HTR-8/SVneo (cell line): ENCODE measurements around the gene TSPEAR.
"Not testable (repeated sequence)": the region's sequence is repeated elsewhere in the genome, so short reads cannot be mapped to it uniquely, and the experiment has no call there.

Experiments
- DNase-seq: peaks from one replicate; pipeline ENCODE4 v3.0.0; 2011; ENCODE audit warnings: low spot score, mixed read lengths; ENCODE audit not compliant: insufficient read length
- FAIRE-seq: peaks from 2 replicates; lab custom pipeline; 2011; peaks lifted over from hg19 to GRCh38; lab: Jason Lieb, UNC

The TSPEAR gene

DNA sequence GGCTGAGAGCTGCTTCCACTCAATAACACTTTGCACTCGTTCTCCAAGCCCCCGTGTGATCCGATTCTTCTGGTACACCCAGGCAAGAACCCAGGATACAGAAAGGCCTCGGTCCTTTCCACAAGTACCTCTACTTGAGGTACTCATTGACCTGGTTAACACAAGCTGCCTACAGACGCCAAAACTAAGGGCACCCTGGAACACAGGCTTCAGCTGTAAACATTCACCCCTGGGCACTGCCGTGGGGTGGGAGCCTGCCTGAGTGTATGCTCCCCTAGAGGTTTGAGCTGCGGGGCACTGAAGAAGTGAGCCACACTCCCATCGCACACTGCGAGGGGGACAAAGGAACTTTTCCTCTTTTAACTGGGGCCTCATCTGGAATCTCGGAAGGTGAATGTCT, 225.6 kb downstream of the TSPEAR start:
- DNase-seq: no peak

GRCh38 chr21:44485254-44485793, 226.0 kb downstream of the TSPEAR start:
- DNase-seq (no peak), FAIRE-seq (no peak)

More for the DNA sequence above, 225.6 kb downstream of the TSPEAR start:
- FAIRE-seq: no peak

- FAIRE-seq (no peak), DNase-seq (no peak)
Measured at GRCh38 chr21:44484498-44485253, 226.7 kb downstream of the TSPEAR start.

- FAIRE-seq: no peak
- no peak for DNase-seq
Measured at GRCh38 chr21:44483288-44484237, 227.8 kb downstream of the TSPEAR start.

- FAIRE-seq: no peak
- DNase-seq: no peak
Measured at GRCh38 chr21:44482581-44483287, 228.6 kb downstream of the TSPEAR start.

GRCh38 chr21:44480200-44481053, 230.9 kb downstream of the TSPEAR start:
- FAIRE-seq (no peak), DNase-seq (no peak)

DNA sequence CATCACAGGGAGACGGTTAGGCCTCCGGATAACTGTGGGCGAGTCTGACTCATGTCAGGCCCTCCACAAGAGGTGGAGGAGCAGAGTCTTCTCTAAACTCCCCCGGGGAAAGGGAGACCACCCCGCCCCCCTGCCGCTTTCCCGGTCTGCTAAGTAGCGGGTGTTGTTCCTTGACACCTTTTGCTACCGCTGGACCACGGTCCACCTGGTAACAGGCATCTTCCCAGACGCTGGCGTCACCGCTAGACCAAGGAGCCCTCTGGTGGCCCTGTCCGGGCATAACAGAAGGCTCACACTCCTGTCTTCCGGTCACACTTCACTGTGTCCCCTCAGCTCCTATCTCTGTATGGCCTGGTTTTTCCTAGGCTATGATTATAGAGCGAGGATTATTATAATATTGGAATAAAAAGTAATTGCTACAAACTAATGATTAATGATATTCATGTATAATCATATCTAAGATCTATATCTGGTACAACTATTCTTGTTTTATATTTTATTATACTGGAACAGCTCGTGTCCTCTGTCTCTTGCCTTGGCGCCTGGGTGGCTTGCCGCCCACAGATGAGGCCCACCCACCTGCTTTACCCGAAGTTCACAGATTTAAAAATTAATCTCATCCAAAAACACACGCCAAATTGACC, 231.7 kb downstream of the TSPEAR start:
- DNase-seq, FAIRE-seq: not testable (repeated sequence)

GRCh38 chr21:44478801-44479167, 232.6 kb downstream of the TSPEAR start:
- FAIRE-seq (no peak), DNase-seq (no peak)

DNA sequence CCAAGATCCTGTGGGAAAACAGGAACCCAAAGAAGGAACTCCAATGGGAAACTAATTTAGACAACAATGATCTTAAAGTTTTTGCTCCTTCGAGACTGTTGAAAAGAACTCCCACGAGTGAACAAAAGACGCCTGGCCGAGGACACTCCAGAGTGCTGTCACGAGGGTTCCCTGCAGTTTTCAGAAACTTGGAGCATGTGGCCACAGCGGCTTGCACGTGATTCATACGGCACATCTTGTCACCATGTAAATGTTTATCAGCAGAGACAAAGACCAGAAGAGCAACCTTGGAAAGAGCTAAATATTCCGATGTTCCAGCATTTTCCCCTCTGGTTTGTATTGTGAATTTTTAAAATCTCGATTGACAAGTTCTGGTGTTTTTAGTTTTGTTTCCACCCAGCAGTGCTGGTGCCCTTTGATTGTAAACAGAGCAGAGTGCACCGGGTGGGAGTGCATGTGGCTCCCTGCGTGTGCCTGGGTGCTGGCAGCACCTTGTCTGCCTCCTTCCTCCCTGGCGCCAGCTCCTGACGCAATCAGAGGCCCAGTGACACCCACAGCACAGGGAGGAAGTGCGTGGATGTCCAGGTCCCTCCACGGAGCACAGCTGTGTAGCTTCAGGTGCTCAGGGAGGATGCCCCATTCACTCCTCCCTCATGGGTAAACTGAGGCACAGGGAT, 233.1 kb downstream of the TSPEAR start:
- FAIRE-seq: no peak
- no peak for DNase-seq

DNA sequence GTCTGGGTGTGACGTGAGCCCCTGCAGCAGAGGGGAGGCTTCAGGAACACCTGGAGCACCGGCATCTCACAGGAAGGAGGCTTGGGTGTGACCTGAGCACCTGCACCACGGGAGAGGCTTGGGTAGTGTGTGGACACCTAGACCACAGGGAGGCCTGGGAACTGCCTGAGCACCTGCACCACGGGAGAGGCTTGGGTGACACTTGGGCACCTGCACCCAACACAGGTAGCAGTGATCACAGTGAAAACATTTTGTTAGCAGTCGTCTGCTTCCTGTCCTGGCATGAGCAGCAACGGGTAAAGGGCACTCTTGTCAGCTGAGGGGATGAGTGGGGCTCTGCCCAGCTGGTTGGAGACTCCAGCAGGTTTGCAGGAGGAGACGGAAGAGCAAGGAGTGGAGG, 233.7 kb downstream of the TSPEAR start:
- DNase-seq: no peak
- FAIRE-seq: no peak

GRCh38 chr21:44477131-44477530, 234.2 kb downstream of the TSPEAR start:
- FAIRE-seq: no peak
- no peak for DNase-seq

- DNase-seq: no peak
Measured at GRCh38 chr21:44475266-44475845, 236.0 kb downstream of the TSPEAR start.

GRCh38 chr21:44473915-44474555, 237.3 kb downstream of the TSPEAR start:
- DNase-seq: no peak
- FAIRE-seq: no peak

More at GRCh38 chr21:44475266-44475845, 236.0 kb downstream of the TSPEAR start:
- FAIRE-seq: no peak

GRCh38 chr21:44471996-44472395, 239.4 kb downstream of the TSPEAR start:
- DNase-seq (no peak), FAIRE-seq (no peak)

- DNase-seq (no peak), FAIRE-seq (no peak)
Measured at GRCh38 chr21:44471341-44471740, 240.0 kb downstream of the TSPEAR start.

DNA sequence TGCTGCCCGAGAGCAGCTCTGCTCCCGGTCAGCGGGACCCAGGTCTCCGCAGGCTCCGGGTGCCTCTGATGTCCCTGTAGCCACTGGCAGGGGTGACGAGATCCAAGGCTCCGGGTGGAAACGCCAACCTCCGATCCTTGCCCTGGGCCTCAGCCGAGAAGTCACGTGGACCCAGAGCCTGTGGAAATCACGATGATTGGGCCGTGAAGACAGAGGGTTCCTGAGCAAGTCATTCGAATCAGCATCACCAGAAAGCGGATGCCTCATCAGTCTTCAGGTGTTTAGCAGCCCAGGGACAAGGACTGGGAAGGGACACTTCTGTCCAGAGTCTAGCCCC, 243.5 kb downstream of the TSPEAR start:
- FAIRE-seq (no peak), DNase-seq (no peak)

DNA sequence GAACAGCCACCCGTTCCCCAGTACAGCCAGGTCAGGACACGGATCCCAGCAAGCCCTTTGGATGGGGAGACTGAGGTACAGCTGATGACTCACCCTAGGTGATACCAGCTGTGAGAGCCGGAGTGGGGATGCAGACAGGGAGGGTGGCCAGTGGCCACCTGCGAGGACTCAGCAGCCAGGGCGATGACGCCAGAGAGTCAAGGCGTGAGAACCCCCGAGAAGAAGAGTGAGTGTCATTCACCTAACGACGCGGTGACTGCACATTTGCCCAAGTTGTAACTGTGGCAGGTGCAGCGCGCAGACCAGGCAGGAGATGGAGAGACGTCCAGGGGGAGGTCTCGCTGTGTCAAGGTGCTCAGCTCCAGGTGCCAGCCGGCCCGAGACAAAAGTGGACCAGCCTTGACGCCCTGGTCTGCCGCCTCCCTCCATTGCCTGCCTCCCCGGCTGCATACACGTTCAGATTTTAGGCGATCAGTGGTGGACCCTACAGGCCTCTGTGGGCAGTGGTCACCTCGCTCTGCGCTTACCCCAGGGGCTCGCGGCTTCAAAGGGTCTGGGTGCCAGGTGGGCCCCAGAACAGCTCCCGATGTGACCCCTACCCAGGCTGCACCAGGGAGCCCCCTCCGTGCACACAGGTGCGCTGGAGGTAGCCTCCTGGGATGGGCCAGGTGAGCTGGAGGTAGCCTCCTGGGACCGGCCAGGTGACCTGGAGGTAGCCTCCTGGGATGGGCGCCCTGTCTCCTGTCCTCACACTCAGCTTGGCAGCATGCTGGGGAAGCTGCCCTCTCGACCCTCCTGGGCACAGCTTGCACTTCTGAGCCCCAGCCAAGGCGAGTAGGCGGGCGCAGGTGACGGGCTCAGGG, 244.1 kb downstream of the TSPEAR start:
- DNase-seq: no peak
- FAIRE-seq: no peak
